ENCODE measurements around the gene PLEKHG3. TPM values are rescaled to one million over a fixed set of nuclear protein-coding genes. Genes with fewer than 3 reads are reported as not detected.

PLEKHG3 gene
- total RNA-seq, 1 experiment from 2014 or later: 75.3 TPM

- no peak for TF ChIP-seq JUN (CRISPR knock-in tag; IDR thresholded peaks at IDR 0.05)
These were observed 6.8 kb downstream of the PLEKHG3 start (continued) for GRCh38 chr14:64711039-64711438.

- no peak overlapping the region for H3K4me3 Mint-ChIP-seq
- peaks cover 36% of the 10 kb centered on the region for H3K36me3 Mint-ChIP-seq
- no peak overlapping the region for H3K27ac Mint-ChIP-seq
- no peak for TF ChIP-seq MAX (CRISPR knock-in tag; IDR thresholded peaks at IDR 0.05)
- no peak for TF ChIP-seq NR3C1 (CRISPR knock-in tag; conservative IDR thresholded peaks at IDR 0.05; ENCODE audit: low read depth)
- TF ChIP-seq CTCF (IDR thresholded peaks at IDR 0.05): no peak
- no peak for TF ChIP-seq CREB1 (CRISPR knock-in tag; IDR thresholded peaks at IDR 0.05)
- TF ChIP-seq KAT7 (CRISPR knock-in tag; IDR thresholded peaks at IDR 0.05; ENCODE audit: borderline replicate concordance): no peak
- TF ChIP-seq NFE2L1 (CRISPR knock-in tag; IDR thresholded peaks at IDR 0.05): no peak
- no peak for TF ChIP-seq ZNF396 (CRISPR knock-in tag; IDR thresholded peaks at IDR 0.05; ENCODE audit: borderline replicate concordance)
- TF ChIP-seq MYBL2 (CRISPR knock-in tag; IDR thresholded peaks at IDR 0.05): no peak
- no peak for TF ChIP-seq ZNF219 (CRISPR knock-in tag; IDR thresholded peaks at IDR 0.05; ENCODE audit: borderline replicate concordance)
- no peak for TF ChIP-seq E2F5 (CRISPR knock-in tag; IDR thresholded peaks at IDR 0.05)
- TF ChIP-seq ZNF425 (CRISPR knock-in tag; conservative IDR thresholded peaks at IDR 0.05): no peak
- TF ChIP-seq ZSCAN18 (CRISPR knock-in tag; IDR thresholded peaks at IDR 0.05): no peak
- TF ChIP-seq CREM (CRISPR knock-in tag; IDR thresholded peaks at IDR 0.05): no peak
- TF ChIP-seq AR (CRISPR knock-in tag; IDR thresholded peaks at IDR 0.05): no peak
- TF ChIP-seq MXD4 (CRISPR knock-in tag; IDR thresholded peaks at IDR 0.05; ENCODE audit: borderline replicate concordance): no peak
- no peak for TF ChIP-seq RELA (CRISPR knock-in tag; IDR thresholded peaks at IDR 0.05; ENCODE audit: borderline replicate concordance)
- no peak for TF ChIP-seq ETV6 (CRISPR knock-in tag; IDR thresholded peaks at IDR 0.05)
- H3K4me1 Mint-ChIP-seq: peaks cover 72% of the 10 kb centered on the region
- ChIA-PET CTCF (interaction anchor here (0.8 to 1.3 kb wide), 3 partner anchors 23 to 197 kb away, joined by 3 to 5 read pairs (median 3); no protein-coding TSS in a partner anchor), POLR2A (interaction anchor here (0.9 kb wide), 1 partner anchor 209 kb away, joined by 3 read pairs; no protein-coding TSS in a partner anchor)
- DNase-seq (ENCODE audit: low spot score) (no peak), ATAC-seq (no peak)
- H3K9me3 Mint-ChIP-seq: peaks cover 29% of the 10 kb centered on the region
- peaks cover 24% of the 10 kb centered on the region for H3K27me3 Mint-ChIP-seq (ENCODE audit: low read depth)
These were observed 9.5 kb downstream of the PLEKHG3 start for GRCh38 chr14:64713677-64714076.

Measured in WTC11 (cell line).